HEK293 (cell line): ENCODE data around the gene ZBP1.

Experiments
- CTCF ChIA-PET: fragments of 350-600 bp; formaldehyde crosslinking; extraction: SDS; loops from one replicate; lab custom pipeline; 2021; ENCODE audit warnings: antibody characterized with exemption; lab: Yijun Ruan, JAX
- POLR2A ChIA-PET: fragments of 300-600 bp; formaldehyde crosslinking; extraction: SDS; loops from one replicate; lab custom pipeline; 2020; ENCODE audit warnings: antibody characterized with exemption, inconsistent platforms; lab: Yijun Ruan, JAX
- H3K27ac ChIP-seq: fragments of 200-500 bp; sonication (Bioruptor generic); 2 replicates; pipeline ENCODE4 v1.5.1; 2014; ENCODE audit warnings: low read depth, low read length, control low read depth, inconsistent platforms; ENCODE audit errors: extremely low read depth
- H3K36me3 ChIP-seq, 2 experiments: fragments of 200-500 bp in 1 of 2; sonication (Bioruptor generic) in 1 of 2; 1 replicate in 1 of 2; 2 replicates in 1 of 2; pipeline ENCODE4 v1.5.1; 2014 to 2017; ENCODE audit warnings: inconsistent platforms in 2 of 2, low read length in 2 of 2; ENCODE audit not compliant: control insufficient read depth in 2 of 2, insufficient read depth in 1 of 2
- H3K4me1 ChIP-seq: fragments of 200-500 bp; sonication (Bioruptor generic); 2 replicates; pipeline ENCODE4 v1.5.1; 2014; ENCODE audit warnings: mild to moderate bottlenecking, low read length, inconsistent platforms; ENCODE audit not compliant: control insufficient read depth, insufficient read depth
- H3K4me3 ChIP-seq: 2 replicates; pipeline ENCODE4 v1.5.1; 2011; ENCODE audit warnings: low read depth, mild to moderate bottlenecking, control low read depth, low read length, moderate library complexity
- H3K9me3 ChIP-seq: fragments of 200-500 bp; sonication (Bioruptor generic); 2 replicates; pipeline ENCODE4 v1.5.1; 2014; ENCODE audit warnings: low read depth, low read length, inconsistent platforms; ENCODE audit not compliant: control insufficient read depth, insufficient read depth
- MZF1 ChIP-seq: fragments of 450-650 bp; formaldehyde crosslinking; IDR thresholded peaks from 2 replicates; pipeline ENCODE4 v1.5.1; 2017; ENCODE audit warnings: missing biosample characterization, missing genetic modification characterization, borderline replicate concordance
- PRDM4 ChIP-seq: fragments of 450-650 bp; formaldehyde crosslinking; IDR thresholded peaks from 2 replicates; pipeline ENCODE4 v1.5.1; 2017; ENCODE audit warnings: missing biosample characterization, missing genetic modification characterization
- ZBTB10 ChIP-seq: fragments of 450-650 bp; formaldehyde crosslinking; IDR thresholded peaks from 2 replicates; pipeline ENCODE4 v1.5.1; 2016; ENCODE audit warnings: missing biosample characterization, missing genetic modification characterization
- ZNF132 ChIP-seq: fragments of 450-650 bp; formaldehyde crosslinking; IDR thresholded peaks from 2 replicates; pipeline ENCODE4 v1.5.1; 2017; ENCODE audit warnings: missing biosample characterization, missing genetic modification characterization, borderline replicate concordance
- ZNF202 ChIP-seq: fragments of 450-650 bp; formaldehyde crosslinking; IDR thresholded peaks from 2 replicates; pipeline ENCODE4 v1.5.1; 2016; ENCODE audit warnings: missing biosample characterization, missing genetic modification characterization, borderline replicate concordance
- ZNF274 ChIP-seq, 2 experiments: fragments of 200-500 bp in 1 of 2; fragments of 450-650 bp in 1 of 2; sonication (Bioruptor generic) in 1 of 2; formaldehyde crosslinking in 1 of 2; IDR thresholded peaks; 2 replicates each; pipeline versions ENCODE4 v1.5.1 to v1.6.1; 2014 to 2016; ENCODE audit warnings: borderline replicate concordance in 1 of 2, inconsistent platforms in 1 of 2, low read length in 1 of 2, missing biosample characterization in 1 of 2, missing genetic modification characterization in 1 of 2
- ZNF521 ChIP-seq: fragments of 450-650 bp; formaldehyde crosslinking; IDR thresholded peaks from 2 replicates; pipeline ENCODE4 v1.5.1; 2017; ENCODE audit warnings: missing biosample characterization, mild to moderate bottlenecking, missing genetic modification characterization
- ZNF544 ChIP-seq: fragments of 450-650 bp; formaldehyde crosslinking; IDR thresholded peaks from 2 replicates; pipeline ENCODE4 v1.5.0; 2017; ENCODE audit warnings: missing biosample characterization, missing genetic modification characterization
- ZNF585B ChIP-seq: fragments of 450-650 bp; formaldehyde crosslinking; IDR thresholded peaks from 2 replicates; pipeline ENCODE4 v1.5.1; 2016; ENCODE audit warnings: missing biosample characterization, missing genetic modification characterization
- TF ChIP-seq, protein P1 (sequence below): fragments of 450-650 bp; formaldehyde crosslinking; IDR thresholded peaks from 2 replicates; pipeline ENCODE4 v1.5.1; 2016; ENCODE audit warnings: missing biosample characterization, missing genetic modification characterization
- TF ChIP-seq, protein P2 (sequence below): fragments of 450-650 bp; formaldehyde crosslinking; IDR thresholded peaks from 2 replicates; pipeline ENCODE4 v1.5.1; 2016; ENCODE audit warnings: missing biosample characterization, missing genetic modification characterization
- TF ChIP-seq, protein P3 (sequence below): fragments of 450-650 bp; IDR thresholded peaks from 2 replicates; pipeline ENCODE4 v1.5.1; 2018; ENCODE audit warnings: missing biosample characterization, missing genetic modification characterization

The ZBP1 gene

DNA sequence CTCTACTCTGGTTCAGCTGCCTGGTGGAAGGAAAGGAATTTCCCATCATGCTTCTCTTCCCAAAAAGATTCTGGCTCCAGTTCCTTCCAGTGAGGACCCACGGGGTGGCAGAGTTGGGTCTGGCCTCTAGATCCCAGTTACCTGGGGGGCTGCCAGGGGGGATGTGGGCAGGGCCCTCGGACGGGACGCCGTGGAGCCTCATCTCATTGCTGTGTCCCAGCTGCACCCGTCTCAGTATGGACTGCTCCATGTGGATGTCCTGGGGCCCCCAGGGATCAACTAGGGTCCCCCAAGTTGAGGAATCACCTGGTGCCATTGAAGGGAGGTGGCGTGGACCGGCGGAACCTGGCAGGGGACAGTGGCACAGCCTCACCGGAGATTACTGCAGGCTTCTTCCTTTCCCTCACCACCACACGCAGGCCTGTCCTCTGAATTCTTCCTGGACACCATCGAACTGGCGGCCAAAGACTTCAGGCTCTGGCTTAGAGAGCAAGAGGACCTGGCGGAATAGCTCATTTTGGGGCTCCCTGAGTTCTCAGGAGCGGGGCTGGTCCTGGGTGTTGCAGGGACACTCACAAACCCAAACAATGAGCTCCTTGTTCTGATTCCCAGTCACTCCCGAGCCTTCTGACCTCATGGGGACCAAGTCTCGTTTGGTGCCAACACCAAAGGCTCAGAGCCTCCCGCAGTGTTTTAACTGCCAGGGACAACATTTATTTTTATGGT lies 8.5 kb downstream of the ZBP1 start:
- no peak overlapping the region for H3K27ac ChIP-seq
- TF ChIP-seq ZNF585B (tag by site-specific recombination): no peak
- TF ChIP-seq ZNF132: no peak
- TF ChIP-seq ZNF521: no peak
- TF ChIP-seq, protein P1, sequence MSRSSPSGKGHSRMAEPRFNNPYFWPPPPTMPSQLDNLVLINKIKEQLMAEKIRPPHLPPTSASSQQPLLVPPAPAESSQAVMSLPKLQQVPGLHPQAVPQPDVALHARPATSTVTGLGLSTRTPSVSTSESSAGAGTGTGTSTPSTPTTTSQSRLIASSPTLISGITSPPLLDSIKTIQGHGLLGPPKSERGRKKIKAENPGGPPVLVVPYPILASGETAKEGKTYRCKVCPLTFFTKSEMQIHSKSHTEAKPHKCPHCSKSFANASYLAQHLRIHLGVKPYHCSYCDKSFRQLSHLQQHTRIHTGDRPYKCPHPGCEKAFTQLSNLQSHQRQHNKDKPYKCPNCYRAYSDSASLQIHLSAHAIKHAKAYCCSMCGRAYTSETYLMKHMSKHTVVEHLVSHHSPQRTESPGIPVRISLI (tag by site-specific recombination): no peak
- no peak for TF ChIP-seq MZF1 (tag by site-specific recombination)
- no peak for TF ChIP-seq ZBTB10
- H3K4me1 ChIP-seq: no peaks in the 10 kb centered on the region
- H3K36me3 ChIP-seq: no peaks in the 10 kb centered on the region
- no peaks in the 10 kb centered on the region for H3K9me3 ChIP-seq
- POLR2A ChIA-PET: no interaction called here
- H3K4me3 ChIP-seq: no peak overlapping the region
- CTCF ChIA-PET: interaction anchor here (0.6 to 0.7 kb wide), 3 partner anchors 14 to 231 kb away, joined by 3 read pairs; no protein-coding TSS in a partner anchor

DNA sequence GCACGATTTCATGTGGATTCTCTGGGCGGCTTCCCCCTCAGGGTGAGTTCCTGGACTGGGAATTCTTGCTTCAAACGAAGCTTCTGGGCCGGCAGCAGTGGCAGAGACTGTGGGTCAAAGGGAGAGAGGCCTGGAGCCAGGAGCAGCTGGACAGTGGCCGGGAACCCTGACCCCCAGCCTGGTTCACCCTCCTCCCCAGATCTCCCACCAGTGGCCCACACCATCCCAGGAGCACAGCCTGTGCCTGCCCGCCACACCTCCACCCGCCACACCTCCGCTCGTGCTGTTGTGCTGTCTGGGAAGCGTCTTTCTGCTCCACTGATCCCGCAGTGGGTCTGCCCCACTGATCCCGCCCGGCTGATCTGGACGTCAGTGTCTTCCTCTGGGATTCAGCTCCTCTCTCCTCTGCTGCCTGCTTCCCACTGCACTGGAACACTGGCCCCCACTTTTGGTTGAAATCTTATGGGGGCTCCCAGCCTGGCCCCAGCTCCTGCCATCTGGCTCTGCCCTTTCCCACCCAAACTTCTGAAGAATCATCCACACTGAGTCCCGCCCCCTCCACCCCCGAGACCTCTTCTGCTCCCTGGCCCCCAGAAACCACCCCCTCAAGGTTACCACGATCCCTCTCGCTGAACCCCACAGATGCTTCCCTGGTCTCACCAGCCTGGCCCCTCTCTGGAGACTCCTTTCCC lies 9.8 kb downstream of the ZBP1 start:
- no peaks in the 10 kb centered on the region for H3K9me3 ChIP-seq
- no peak overlapping the region for H3K27ac ChIP-seq
- POLR2A ChIA-PET: interaction anchor here (0.6 kb wide), 1 partner anchor 1218 kb away, joined by 5 read pairs; the partner anchor contains the start of gene CSTF1
- TF ChIP-seq, protein P2, sequence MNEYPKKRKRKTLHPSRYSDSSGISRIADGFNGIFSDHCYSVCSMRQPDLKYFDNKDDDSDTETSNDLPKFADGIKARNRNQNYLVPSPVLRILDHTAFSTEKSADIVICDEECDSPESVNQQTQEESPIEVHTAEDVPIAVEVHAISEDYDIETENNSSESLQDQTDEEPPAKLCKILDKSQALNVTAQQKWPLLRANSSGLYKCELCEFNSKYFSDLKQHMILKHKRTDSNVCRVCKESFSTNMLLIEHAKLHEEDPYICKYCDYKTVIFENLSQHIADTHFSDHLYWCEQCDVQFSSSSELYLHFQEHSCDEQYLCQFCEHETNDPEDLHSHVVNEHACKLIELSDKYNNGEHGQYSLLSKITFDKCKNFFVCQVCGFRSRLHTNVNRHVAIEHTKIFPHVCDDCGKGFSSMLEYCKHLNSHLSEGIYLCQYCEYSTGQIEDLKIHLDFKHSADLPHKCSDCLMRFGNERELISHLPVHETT: no peak
- TF ChIP-seq, protein P3, sequence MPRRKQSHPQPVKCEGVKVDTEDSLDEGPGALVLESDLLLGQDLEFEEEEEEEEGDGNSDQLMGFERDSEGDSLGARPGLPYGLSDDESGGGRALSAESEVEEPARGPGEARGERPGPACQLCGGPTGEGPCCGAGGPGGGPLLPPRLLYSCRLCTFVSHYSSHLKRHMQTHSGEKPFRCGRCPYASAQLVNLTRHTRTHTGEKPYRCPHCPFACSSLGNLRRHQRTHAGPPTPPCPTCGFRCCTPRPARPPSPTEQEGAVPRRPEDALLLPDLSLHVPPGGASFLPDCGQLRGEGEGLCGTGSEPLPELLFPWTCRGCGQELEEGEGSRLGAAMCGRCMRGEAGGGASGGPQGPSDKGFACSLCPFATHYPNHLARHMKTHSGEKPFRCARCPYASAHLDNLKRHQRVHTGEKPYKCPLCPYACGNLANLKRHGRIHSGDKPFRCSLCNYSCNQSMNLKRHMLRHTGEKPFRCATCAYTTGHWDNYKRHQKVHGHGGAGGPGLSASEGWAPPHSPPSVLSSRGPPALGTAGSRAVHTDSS (tag by site-specific recombination): no peak
- TF ChIP-seq ZNF274 (IDR thresholded peaks at IDR 0.05; ENCODE audit: low read length) (no peak), ZNF274 (tag by site-specific recombination; IDR thresholded peaks at IDR 0.05; ENCODE audit: borderline replicate concordance) (no peak), ZNF202 (tag by site-specific recombination) (no peak), PRDM4 (no peak), ZNF544 (tag by site-specific recombination) (no peak)
- CTCF ChIA-PET: no interaction called here
- no peaks in the 10 kb centered on the region for H3K36me3 ChIP-seq
- H3K4me1 ChIP-seq: no peaks in the 10 kb centered on the region
- H3K4me3 ChIP-seq: no peak overlapping the region
